Panc1 (cell line): Measurements from ENCODE around the gene STAM. TPM values are rescaled to one million over a fixed set of nuclear protein-coding genes. Genes with fewer than 3 reads are reported as not detected.

ENCODE experiments used
- ATAC-seq: fragments of 200-7000 bp; cut with Tn5 transposase; 2 replicates; pipeline ENCODE4 v1.9.1; 2020; ENCODE audit warnings: mild to moderate bottlenecking, moderate library complexity
- BruUV-seq: library from RNA; stranded (reverse); fragments of 400-500 nt; replicated peaks from 2 replicates; lab custom pipeline; 2021; lab: Mats Ljungman, UMichigan
- CTCF ChIA-PET: fragments of 300-600 bp; sonication (Branson Sonifier 250); formaldehyde crosslinking; loops from one replicate; lab custom pipeline; 2022; ENCODE audit warnings: antibody characterized with exemption; lab: Charles Lee
- POLR2A ChIA-PET: fragments of 300-600 bp; sonication (Branson Sonifier 250); formaldehyde crosslinking; loops from one replicate; lab custom pipeline; 2022; ENCODE audit warnings: antibody characterized with exemption; lab: Charles Lee
- DNase-seq: peaks from one replicate; pipeline ENCODE4 v3.0.0-alpha.2; 2010; ENCODE audit warnings: low read depth, low spot score
- H3K27ac ChIP-seq: 2 replicates; pipeline ENCODE4 v1.5.1; 2011; ENCODE audit warnings: mild to moderate bottlenecking, low read length, inconsistent platforms
- H3K27me3 ChIP-seq: fragments of 200-500 bp; sonication (Bioruptor generic); 2 replicates; pipeline ENCODE4 v1.6.0; 2014; ENCODE audit warnings: low read length, inconsistent platforms; ENCODE audit not compliant: control insufficient read depth, insufficient read depth
- H3K36me3 ChIP-seq: fragments of 200-500 bp; sonication (Bioruptor generic); 2 replicates; pipeline ENCODE4 v1.5.1; 2014; ENCODE audit warnings: inconsistent platforms, mild to moderate bottlenecking, low read length, moderate library complexity; ENCODE audit not compliant: control insufficient read depth, insufficient read depth
- H3K4me1 ChIP-seq: 2 replicates; pipeline ENCODE4 v1.5.1; 2011; ENCODE audit warnings: inconsistent platforms, mild to moderate bottlenecking, low read length, moderate library complexity; ENCODE audit not compliant: control insufficient read depth, insufficient read depth
- H3K4me3 ChIP-seq, 2 experiments: 2 replicates each; pipeline ENCODE4 v1.5.1; 2011 to 2012; ENCODE audit warnings: low read depth in 2 of 2, low read length in 2 of 2, mild to moderate bottlenecking in 2 of 2, inconsistent platforms in 1 of 2, moderate library complexity in 1 of 2
- H3K9me3 ChIP-seq: fragments of 200-500 bp; sonication (Bioruptor generic); 2 replicates; pipeline ENCODE4 v1.5.1; 2014; ENCODE audit warnings: low read depth, mild to moderate bottlenecking, inconsistent platforms, low read length, moderate library complexity; ENCODE audit not compliant: control insufficient read depth, insufficient read depth
- CTCF ChIP-seq: fragments of 450-650 bp; IDR thresholded peaks from 2 replicates; pipeline ENCODE4 v1.5.1; 2017; ENCODE audit warnings: mild to moderate bottlenecking
- POLR2AphosphoS5 ChIP-seq: IDR thresholded peaks from 2 replicates; pipeline ENCODE4 v1.6.1; 2012; ENCODE audit warnings: mild to moderate bottlenecking, low read depth, low read length, moderate library complexity
- SIN3A ChIP-seq: IDR thresholded peaks from 2 replicates; pipeline ENCODE4 v1.6.1; 2012; ENCODE audit warnings: low read depth, mild to moderate bottlenecking, low read length, moderate library complexity, borderline replicate concordance; ENCODE audit not compliant: insufficient read depth
- TCF7L2 ChIP-seq: IDR thresholded peaks from 2 replicates; pipeline ENCODE4 v1.6.1; 2011; ENCODE audit warnings: mild to moderate bottlenecking, low read depth, low read length, inconsistent platforms
- in situ Hi-C: cut with HindIII; loops from 2 replicates; pipeline ENCODE4 v1.10.0; 2016; ENCODE audit warnings: low sequenced_read_pairs, low pct_unique_long_range_greater_than_20kb
- intact Hi-C: fragments of 100-400 bp; cut with micrococcal nuclease; formaldehyde crosslinking; loops from one replicate; pipeline ENCODE4 v1.10.0; 2022; ENCODE audit not compliant: unreplicated experiment
- total RNA-seq: library from RNA; stranded (reverse); gene quantifications from one replicate; pipeline ENCODE4 v1.2.1, GENCODE V29; 2021; ENCODE audit not compliant: unreplicated experiment
- TF ChIP-seq, protein P1 (sequence below), 2 experiments: IDR thresholded peaks; 2 replicates each; pipeline ENCODE4 v1.6.1; 2011 to 2012; ENCODE audit warnings: low read depth in 2 of 2, control low read depth in 1 of 2, low read length in 1 of 2, mild to moderate bottlenecking in 1 of 2, moderate library complexity in 1 of 2; ENCODE audit not compliant: insufficient read depth in 1 of 2

STAM gene
- total RNA-seq, 1 experiment from 2014 or later = 18.9 TPM

- ATAC-seq = no peak
Observed at GRCh38 chr10:17758896-17759295, 114.9 kb downstream of the STAM start.

GRCh38 chr10:17764142-17764541 lies 120.2 kb downstream of the STAM start:
- POLR2A ChIA-PET = no interaction called here
- Histone ChIP-seq H3K27me3 (no peaks in the 10 kb centered on the region), H3K4me3 (no peak overlapping the region), H3K9me3 (no peaks in the 10 kb centered on the region), H3K36me3 (no peaks in the 10 kb centered on the region), H3K4me1 (no peaks in the 10 kb centered on the region), H3K27ac (no peak overlapping the region)
- BruUV-seq = no TSS peak
- DNase-seq = no peak
- in situ Hi-C loops = no loop called here
- ATAC-seq = no peak
- TF ChIP-seq POLR2AphosphoS5 (no peak), SIN3A (no peak), TCF7L2 (no peak), CTCF (no peak)
- TF ChIP-seq, protein P1, sequence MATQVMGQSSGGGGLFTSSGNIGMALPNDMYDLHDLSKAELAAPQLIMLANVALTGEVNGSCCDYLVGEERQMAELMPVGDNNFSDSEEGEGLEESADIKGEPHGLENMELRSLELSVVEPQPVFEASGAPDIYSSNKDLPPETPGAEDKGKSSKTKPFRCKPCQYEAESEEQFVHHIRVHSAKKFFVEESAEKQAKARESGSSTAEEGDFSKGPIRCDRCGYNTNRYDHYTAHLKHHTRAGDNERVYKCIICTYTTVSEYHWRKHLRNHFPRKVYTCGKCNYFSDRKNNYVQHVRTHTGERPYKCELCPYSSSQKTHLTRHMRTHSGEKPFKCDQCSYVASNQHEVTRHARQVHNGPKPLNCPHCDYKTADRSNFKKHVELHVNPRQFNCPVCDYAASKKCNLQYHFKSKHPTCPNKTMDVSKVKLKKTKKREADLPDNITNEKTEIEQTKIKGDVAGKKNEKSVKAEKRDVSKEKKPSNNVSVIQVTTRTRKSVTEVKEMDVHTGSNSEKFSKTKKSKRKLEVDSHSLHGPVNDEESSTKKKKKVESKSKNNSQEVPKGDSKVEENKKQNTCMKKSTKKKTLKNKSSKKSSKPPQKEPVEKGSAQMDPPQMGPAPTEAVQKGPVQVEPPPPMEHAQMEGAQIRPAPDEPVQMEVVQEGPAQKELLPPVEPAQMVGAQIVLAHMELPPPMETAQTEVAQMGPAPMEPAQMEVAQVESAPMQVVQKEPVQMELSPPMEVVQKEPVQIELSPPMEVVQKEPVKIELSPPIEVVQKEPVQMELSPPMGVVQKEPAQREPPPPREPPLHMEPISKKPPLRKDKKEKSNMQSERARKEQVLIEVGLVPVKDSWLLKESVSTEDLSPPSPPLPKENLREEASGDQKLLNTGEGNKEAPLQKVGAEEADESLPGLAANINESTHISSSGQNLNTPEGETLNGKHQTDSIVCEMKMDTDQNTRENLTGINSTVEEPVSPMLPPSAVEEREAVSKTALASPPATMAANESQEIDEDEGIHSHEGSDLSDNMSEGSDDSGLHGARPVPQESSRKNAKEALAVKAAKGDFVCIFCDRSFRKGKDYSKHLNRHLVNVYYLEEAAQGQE (IDR thresholded peaks at IDR 0.05; ENCODE audit: insufficient read depth in 1 of 2, low read depth in 2 of 2, low read length in 1 of 2) = no peak
- CTCF ChIA-PET = interaction anchor here (0.6 kb wide), 1 partner anchor 404 kb away, joined by 3 read pairs; no protein-coding TSS in a partner anchor
- intact Hi-C loops = no loop called here

More at GRCh38 chr10:17758896-17759295, 114.9 kb downstream of the STAM start:
- no peak overlapping the region for H3K4me3 ChIP-seq
- TF ChIP-seq, protein P1 (IDR thresholded peaks at IDR 0.05; ENCODE audit: insufficient read depth in 1 of 2, low read depth in 2 of 2, low read length in 1 of 2) = no peak
- no peak for TF ChIP-seq SIN3A
- no peak for TF ChIP-seq TCF7L2
- no peak for TF ChIP-seq CTCF
- TF ChIP-seq POLR2AphosphoS5 = no peak
- in situ Hi-C loops = no loop called here
- no peaks in the 10 kb centered on the region for H3K4me1 ChIP-seq
- no peak overlapping the region for H3K27ac ChIP-seq
- DNase-seq = no peak
- H3K27me3 ChIP-seq = no peaks in the 10 kb centered on the region
- BruUV-seq = no TSS peak
- ChIA-PET POLR2A (interaction anchor here (0.6 kb wide), 1 partner anchor 85 kb away, joined by 3 read pairs; no protein-coding TSS in a partner anchor), CTCF (no interaction called here)
- H3K9me3 ChIP-seq = no peaks in the 10 kb centered on the region
- intact Hi-C loops = no loop called here
- no peaks in the 10 kb centered on the region for H3K36me3 ChIP-seq
